GM19328 (cell line): ENCODE measurements around the gene ZFX.
A peak's percentile ranks its signal among the peaks of the same experiment; 100 is the strongest.
"Not testable (repeated sequence)": the region's sequence is repeated elsewhere in the genome, so short reads cannot be mapped to it uniquely, and the experiment has no call there.

Experiments used
- ATAC-seq: cut with Tn5 transposase; IDR thresholded peaks from one replicate; pipeline ENCODE4 v1.9.1; 2021; ENCODE audit warnings: mild to moderate bottlenecking, moderate library complexity; ENCODE audit not compliant: unreplicated experiment

The ZFX gene

DNA sequence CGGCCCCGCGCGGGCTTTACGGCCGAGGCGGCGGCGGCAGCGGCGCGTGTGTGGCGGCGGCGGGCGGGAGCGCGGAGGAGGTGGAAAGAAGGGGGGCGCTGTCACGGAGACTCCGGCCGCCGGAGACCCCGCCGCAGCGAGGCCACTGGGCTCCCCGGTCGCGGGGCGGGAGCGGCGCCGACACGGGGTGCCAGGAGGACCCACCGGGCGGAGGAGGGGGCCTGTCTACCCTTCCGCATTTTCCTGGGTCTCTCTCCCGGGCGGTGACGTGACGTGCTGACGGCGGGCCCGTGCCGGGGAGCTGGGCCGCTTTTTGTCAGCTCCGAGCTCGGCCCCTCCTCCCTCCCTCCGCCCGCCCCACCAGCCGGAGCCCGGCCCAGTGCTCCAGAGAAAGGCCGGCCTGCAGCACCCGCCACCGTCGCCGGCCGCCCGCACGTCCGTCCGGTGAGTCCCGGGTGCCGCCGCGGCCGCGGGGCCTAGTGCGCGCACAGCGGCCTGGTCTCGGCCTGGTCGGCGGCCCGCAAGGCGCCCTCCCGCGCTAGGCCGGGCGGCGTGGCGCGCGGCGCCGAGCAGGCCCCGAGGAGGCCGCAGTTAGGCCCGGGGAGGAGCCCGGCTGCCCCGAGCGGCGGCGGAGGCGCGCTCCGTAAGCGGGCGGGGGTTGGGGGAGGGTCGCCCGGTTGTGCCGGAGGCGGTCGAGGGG lies at the start of gene ZFX:
Gene ZFX, plus strand, starts transcription at position 379 of the 700 bp plus-strand sequence. CDS start 23,014 bp downstream, outside the sequence.
- ATAC-seq = peak; percentile 45

DNA sequence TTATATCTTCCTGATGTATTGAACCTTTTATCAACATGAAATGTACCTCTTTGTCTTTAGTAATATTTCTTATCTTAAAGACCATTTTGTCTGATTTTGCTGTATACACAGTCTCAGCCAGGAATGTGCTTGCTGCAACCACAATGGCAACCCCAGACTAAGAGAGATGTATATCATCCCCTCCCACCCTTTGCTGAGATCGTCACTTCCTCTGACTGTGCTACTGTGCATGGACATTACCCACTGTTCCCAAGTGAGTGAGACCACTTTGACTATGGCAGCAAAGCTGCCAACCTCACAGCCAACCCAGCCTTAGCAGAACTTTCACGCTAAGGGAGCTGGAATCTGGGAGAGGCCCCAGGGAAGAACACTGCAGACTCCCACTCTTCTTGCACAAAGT lies 48.8 kb upstream of the ZFX start:
- no peak for ATAC-seq

DNA sequence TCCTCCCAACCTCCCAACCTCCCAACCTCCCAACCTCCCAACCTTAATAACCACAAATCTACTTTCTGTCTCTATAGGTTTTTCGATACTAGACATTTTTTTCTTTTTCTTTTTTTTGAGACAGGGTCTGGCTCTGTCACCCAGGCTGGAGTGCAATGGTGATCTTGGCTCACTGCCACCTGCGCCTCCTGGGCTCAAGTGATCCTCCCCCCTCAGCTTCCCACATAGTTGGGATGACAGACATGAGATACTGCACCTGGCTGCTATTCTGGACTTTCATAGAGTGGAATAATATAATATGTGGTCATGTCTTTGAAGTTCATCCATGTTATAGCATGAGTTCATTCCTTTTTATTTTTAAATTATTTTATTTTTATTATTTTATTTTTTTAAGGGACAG lies 39.5 kb upstream of the ZFX start:
- no peak for ATAC-seq

DNA sequence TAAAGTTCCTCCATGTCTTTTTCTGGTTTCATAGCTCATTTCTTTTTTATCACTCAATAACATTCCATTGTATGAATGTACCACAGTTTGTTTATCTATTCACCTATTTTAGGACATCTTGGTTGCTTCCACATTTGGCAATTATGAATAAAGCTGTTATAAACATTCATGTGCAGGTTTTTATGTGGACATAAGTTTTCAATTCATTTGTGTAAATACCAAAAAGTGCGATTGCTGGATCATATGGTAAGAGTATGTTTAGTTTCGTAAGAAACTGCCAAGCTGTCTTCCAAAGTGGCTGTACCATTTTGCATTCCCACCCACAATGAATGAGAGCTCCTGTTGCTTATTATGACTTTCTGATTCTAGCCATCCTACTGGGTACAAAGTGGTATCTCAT lies 36.3 kb upstream of the ZFX start:
- no peak for ATAC-seq

DNA sequence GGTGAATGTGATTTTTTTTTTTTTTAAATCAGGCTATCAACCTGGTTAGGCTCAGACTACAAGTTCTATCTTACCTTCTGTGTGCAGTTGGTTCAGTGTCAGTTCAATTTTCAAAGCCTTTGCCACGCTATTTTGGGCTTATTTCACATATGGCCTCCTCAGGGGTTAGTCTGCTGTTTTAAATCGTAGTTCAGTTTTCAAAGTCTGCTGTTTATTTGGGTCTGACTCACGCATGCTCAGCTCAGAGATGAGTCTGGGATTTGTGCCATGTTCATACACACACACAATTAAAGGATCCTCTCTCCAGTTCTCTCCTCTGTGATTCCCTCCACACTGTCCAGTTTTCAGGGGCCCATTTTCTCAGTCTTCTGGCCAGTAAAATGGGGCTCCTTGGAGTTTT lies 32.3 kb upstream of the ZFX start:
- ATAC-seq = no peak

DNA sequence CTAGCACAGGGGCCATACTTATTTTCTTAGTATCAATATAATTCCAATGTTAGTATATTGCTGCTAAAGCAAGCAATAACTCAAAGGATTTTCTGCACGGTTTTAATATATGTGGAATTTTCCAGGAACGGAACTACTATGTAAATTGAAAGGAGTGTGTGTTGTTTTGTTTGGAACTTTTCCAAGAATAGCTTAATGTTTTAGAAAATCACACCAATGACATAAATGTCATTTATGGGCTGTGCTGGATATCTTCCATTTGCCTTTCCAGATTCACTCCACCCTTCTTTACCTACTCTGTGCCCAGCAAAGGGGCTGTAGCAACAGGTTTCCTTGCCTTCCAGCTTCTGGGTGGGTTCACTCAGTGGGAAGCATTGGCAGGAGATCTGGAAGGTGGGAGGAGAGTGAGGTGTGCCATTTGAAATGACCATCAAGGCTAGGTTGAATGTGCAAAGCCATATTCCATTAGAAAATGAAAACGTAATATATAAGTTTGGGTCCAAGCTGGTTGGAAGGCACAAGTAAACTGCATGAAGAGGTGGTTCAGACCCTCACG lies 25.2 kb upstream of the ZFX start:
- ATAC-seq = no peak

DNA sequence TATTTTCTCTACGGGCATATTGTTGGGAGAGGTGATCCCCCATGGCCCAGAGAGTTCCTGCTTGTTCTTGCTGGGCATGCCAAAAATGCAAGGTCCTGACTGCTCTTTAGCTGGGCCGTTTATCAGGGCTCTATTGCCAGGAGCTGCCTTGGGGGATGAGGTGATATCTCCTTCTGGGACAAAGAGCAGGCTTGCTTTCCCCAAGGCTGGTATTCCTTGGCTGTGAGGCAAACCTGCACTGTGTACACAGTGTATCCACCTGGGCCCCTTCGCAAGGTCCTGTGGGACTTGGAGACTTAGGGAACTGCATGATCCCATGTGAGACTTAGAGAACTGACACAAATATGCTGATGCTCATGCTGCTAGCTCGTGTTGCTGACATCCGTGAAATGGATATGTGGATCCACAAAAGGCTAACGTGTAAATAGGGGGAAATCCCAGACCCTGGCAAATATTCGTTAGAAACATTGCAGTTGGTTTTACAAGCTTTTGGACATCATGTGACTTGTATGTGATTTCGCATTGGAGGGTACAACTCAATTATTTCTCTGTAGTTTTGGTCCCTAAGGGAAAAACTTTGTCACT lies 24.4 kb upstream of the ZFX start:
- ATAC-seq = no peak

DNA sequence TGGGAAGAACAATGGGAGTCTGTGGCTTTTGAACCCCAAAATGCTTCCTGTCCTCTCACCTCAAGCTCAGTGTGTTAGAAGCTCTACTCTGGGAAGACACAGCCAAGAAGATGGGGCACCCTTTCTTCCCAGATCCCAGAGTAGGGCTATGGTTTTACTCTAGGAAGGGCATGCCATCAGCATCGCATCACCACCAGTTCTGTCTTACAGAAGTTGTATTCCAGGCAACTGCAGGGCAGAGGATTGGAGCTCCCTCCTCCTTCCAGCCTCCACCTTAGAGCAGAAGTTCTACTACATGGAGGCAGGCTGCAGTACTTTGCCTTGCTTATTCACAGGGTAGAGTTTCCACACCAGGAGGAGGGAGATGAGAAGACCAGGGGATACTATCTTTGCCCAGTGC lies 18.1 kb upstream of the ZFX start:
- ATAC-seq = no peak

DNA sequence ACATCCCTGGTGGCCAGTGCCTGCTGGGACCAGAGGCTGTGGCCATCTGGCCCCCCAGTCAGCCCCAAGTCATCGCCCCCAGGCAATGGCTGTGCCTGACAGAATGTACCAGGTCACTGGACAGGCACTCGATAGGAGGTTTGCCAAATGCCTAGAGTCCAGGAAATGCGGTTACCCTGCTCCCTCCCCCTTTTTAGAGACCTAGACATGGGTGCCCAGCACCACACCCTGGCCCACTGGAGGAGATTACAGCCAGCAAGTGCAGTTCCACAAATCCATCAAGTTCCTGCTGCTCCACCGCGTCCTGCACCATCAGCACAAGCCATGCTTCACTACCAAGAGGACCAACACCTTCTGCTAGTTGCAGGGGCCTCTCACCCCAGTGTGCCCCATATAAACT lies 16.2 kb upstream of the ZFX start:
- ATAC-seq = no peak

DNA sequence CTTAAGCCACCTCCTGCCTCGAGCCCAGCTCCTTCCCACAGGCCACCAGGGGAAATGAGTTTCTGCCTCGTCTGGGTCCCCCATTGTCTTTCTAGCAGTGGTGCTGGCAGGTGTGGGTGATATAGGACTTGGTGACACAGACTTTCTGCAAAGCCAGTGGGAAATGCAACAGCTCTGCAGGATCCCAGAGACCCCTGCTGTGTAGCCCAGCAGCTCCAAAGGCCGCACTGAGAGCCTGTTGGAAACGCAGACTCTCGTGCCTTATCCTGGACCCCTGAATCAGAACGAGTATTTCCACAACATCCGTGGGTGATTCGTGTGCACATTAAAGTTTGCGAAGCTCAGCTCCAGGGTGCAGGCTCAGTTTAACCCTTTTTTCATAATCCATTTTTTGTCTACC lies 13.8 kb upstream of the ZFX start:
- ATAC-seq = not testable (repeated sequence)

DNA sequence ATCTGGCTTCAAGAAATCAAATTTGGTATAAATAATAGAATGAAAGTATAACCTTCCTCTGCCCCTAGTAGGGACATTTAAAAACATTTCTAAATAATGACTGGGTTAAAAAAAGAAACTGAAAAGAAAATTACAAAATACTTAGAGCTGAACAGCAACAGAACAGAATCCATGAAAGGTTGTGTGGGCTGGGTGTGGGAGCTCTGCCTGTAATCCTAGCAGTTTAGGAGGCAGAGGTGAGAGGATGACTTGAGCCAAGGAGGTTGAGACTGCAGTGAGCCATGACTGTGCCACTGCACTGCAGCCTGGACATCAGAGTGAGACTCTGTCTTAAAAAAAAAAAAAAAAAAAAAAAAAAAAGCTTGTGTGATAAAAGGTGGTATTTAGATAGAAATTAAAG lies 12.3 kb upstream of the ZFX start:
- ATAC-seq = no peak

DNA sequence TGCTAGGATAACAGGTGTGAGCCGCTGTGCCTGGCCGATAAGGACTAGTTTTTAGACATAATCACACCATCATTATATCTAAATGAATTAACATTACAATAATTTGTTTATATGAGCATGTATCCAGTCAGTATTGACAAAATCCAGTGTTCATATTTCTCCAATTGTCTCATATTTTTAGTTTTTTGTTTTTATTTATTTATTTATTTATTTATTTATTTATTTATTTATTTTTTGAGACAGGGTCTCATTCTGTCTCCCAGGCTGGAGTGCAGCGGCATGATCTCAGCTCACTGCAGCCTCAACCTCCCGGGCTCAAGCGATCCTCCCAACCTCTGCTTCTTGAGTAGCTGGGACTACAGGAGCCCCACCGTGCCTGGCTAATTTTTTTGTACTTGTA lies 5.5 kb upstream of the ZFX start:
- not testable (repeated sequence) for ATAC-seq

DNA sequence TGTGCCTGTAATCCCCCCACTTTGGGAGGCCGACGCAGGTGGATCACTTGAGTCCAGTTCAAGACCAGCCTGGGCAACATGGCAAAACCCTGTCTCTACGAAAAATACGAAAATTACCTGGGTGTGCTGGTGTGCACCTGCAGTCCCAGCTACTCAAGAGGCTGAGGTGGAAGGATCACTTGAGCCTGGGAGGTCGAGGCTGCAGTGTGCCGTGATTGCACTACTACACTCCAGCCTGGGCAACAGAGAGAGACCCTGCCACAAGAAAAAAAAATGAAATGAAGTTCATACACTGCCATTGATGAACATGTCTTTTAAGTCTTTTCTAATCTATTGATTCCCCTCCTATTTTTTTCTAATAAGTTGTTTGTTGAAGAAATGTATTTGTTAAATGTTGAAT lies 5.0 kb upstream of the ZFX start:
- no peak for ATAC-seq

DNA sequence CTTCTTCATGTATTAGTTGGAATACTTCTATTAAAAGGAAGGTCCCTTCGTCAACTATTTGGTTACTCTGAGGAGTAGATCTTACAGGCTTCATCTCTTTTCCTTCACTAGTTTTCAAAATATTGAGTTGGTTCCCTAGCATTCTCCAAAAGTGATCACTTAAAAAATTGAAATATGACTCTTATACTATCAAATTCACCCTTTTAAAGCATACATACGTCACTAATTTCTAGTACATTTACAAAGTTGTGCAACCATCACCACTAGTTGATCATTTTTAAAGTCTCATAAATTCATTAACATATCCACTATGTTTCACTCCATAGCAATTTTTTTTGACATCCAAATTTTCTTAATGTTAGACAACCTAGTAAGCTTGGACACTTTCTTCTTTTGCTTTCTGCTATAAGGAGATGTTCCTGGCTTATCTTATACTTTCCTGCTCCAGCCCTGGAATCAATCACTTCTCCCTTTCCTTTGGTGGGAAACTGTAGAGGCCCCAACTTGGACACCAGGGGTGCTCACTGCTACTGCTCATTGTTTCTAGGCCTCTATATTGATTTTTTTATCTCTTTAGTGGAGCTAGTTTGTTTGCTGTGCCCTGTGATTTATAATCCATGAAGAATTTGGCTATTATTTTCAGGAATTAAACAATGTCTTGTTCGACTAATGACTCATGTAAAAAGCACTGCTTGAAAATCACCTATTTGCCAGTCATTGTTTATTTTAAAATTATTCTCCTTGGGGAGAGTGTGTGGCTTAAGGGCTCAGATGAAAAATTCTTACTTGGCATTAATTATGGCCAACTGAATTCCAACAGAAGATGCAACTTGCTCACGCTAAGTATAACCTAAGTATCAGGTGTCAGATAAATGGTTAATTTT lies 4.0 kb upstream of the ZFX start:
- no peak for ATAC-seq

DNA sequence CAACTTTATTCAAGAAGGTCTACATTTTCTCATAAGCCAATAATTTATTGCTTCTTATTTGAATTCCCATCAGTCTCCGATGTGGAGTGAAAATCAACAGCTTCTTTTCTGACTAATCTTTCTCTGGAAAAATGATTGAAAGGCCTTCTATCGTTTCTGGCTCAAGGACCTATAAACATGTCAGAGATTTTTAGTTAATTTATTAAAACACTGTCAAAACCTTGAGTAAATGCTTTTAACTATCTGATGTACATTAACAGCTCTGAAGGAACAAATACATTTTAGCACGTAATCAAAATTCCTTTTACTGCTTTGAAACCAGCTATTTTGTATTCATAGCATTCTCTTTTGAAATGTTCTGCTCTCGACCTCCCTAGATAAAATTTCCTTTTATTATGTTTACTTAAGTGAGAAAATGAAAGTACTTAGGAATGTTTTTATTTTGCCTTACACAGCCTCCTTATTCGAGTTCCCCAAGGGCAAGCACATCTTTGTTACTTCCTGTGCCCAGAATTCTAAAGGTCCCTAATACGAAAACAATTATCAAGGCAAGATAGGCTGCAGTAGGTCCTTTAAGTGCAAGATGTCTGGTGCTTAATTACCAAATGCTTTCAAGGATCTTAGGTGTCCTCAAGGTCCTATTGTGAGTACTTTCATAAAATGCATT lies 3.1 kb upstream of the ZFX start:
- ATAC-seq = no peak

DNA sequence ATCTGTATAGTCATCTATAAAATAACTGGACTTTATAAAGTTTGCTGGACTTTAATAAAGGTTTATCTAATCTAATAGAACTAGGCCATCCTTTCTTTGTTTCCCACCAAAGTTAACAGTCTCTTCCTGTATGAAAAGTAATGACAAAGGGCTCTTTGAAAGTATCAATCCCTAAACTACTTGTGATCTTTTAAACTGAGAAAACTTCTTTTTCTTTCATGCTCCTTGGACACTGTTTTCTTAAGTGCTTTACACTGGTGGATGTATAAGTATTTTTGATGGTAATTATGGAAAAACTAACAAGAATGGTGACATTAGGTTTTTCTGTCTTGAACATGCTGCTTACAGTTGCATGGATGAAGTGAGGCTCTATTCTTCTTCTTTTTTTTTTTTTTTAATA lies 2.4 kb upstream of the ZFX start:
- ATAC-seq = no peak

DNA sequence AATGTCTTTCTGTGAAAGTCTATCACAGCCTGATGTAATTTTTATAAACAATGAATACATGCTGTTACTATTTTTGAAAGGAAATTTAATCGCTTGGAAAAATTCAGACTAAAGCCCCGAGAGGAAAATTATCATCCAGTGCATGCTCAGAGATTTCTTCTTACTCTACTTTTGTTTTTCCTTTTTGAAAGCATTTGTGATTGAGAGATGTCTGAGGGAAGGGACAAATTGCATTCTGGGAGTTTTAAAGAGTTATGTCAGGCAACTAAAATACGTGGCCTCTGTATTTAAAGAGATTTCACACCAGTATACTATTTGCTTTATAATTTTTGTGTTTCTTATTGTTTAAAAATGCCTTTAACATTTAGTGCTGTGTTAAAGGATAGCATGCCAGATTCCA lies 1.4 kb upstream of the ZFX start:
- ATAC-seq = no peak

DNA sequence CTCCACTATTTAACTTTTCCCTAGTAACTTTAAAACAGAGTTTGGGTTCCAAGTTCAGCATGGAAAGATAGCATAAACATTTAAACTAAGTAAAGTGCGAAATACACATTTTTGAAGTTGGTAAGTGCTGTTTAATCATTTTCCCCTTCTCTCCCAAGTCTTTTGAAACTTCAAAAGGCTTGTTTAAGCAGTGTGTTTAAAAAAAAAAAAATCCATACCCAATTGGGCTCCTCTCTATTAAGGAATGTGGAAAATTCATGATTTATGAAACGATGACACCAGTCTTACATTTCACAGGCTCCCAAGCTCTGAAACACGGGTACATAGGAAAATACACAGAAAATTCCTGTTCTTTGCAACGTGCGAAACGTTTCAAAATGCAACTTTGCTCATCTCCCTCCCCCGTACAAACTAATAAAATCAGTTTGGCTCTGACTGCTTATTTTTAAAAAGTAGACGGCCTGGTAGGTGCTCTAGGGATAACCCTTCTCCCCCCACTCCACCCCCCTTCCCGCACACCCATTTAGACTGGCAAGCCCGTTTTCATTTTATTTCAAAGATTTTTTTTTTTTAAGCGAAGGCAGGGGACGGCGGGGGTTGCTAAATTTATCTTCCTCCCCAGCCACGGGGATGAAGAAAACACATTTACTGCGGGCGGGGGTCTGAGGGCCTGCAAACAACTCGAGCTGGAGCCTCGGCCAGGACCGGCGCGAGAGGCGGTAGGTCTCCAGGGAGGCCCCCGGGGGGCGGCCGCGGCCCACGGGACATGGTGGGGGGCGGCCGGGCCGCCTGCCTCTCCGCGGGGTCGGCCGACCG lies 786 bp upstream of the ZFX start:
- no peak for ATAC-seq

DNA sequence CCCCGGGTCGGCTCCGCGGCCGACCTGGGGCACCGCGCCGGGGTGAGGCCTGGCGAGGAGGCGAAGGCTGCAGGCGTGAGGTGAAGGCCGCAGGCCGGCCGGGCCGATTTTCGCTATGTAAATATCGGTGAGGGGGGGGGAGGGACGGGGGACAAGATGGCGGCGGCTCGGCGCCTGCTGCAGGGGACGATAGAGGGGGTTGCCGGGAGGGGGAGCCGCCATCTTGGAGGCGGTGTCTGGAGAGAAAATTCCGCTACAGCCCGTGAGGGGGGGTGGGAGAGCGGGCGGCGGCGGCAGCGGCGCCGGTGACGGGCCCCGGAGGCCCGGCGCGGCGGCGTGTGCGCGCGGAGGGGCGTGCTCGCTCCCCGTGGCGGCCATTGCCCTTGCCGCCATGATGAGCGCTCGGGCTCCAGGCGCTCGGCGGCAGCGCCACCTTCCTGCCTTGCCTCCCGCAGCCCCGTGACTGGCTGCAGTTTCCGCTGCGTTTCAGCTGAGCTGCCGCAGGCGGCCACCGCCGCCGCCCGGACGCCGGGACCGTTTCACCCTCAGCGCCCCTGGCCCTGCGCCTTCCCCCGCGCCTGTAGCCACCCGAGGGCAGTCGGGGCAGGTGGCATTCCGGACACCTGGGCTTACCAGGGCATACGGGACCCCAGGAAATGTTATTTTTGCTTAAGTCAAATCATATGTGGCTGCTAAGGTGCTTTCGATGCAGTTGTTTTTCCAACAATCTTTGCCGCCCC lies 692 bp downstream of the ZFX start:
- ATAC-seq = peak; percentile 75

DNA sequence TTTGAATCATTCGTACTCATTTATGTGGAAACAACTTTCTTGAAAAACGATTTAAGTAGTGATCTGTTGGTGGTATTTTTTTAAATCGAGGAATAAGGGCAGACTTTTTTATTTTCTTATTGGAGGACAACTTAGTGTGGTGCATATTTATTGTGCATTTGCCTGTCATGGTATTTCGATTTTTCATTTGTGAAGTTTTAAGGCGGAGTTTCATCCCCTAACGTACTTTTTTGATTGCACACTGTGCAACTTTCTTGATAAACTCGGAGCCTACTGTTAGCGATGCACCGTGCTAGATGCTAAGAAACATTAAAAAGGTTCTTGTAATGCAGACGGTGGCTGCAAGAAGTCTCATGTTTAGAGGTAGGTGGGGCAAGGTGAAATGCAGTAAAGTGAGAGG lies 1.4 kb downstream of the ZFX start:
- ATAC-seq = no peak
